BLaER1 treated with 17β-estradiol and CSF1 and Interleukin-3, amounts not matched to agents 10 nM and 100 nM (cell line): ENCODE data around the gene MSTN.

ENCODE experiments used
- H3K27ac ChIP-seq, 11 experiments: shearing (Covaris generic); formaldehyde crosslinking; 2 replicates each; pipeline ENCODE4 v1.8.1; 2022
- H3K27me3 ChIP-seq, 11 experiments: shearing (Covaris generic); formaldehyde crosslinking; 2 replicates each; pipeline ENCODE4 v1.8.1; 2022
- H3K36me3 ChIP-seq, 11 experiments: shearing (Covaris generic); formaldehyde crosslinking; 2 replicates each; pipeline ENCODE4 v1.8.1; 2022
- H3K4me1 ChIP-seq, 10 experiments: shearing (Covaris generic); formaldehyde crosslinking; 2 replicates each; pipeline ENCODE4 v1.8.1; 2022
- H3K4me2 ChIP-seq, 11 experiments: shearing (Covaris generic); formaldehyde crosslinking; 2 replicates each; pipeline ENCODE4 v1.8.1; 2022
- H3K4me3 ChIP-seq, 10 experiments: shearing (Covaris generic); formaldehyde crosslinking; 2 replicates each; pipeline ENCODE4 v1.8.1; 2022
- H3K9ac ChIP-seq, 11 experiments: shearing (Covaris generic); formaldehyde crosslinking; 2 replicates each; pipeline ENCODE4 v1.8.1; 2022
- H3K9me3 ChIP-seq, 11 experiments: shearing (Covaris generic); formaldehyde crosslinking; replicated peaks in 1 of 11; 2 replicates each; pipeline ENCODE4 v1.8.1; 2022
- H4K20me1 ChIP-seq, 11 experiments: shearing (Covaris generic); formaldehyde crosslinking; 2 replicates each; pipeline ENCODE4 v1.8.1; 2022
- Cebpa-rat ChIP-seq, 11 experiments: shearing (Covaris generic); IDR thresholded peaks; 2 replicates each; pipeline ENCODE4 v1.8.1; 2022

The MSTN gene

GRCh38 chr2:190062601-190063000, at the start of gene MSTN:
TSS of gene MSTN (minus strand) at chr2:190062729. CDS start at chr2:190062596, 133 bp downstream.
- Histone ChIP-seq H3K36me3 (no peaks in the 10 kb centered on the region), H3K4me1 (no peaks in the 10 kb centered on the region), H3K9ac (no peak within 1 kb of the TSS), H3K27ac (no peak within 1 kb of the TSS), H3K4me2 (no peak within 1 kb of the TSS), H3K9me3 (no peaks in the 10 kb centered on the region), H3K4me3 (no peak within 1 kb of the TSS), H3K27me3 (no peaks in the 10 kb centered on the region), H4K20me1 (no peaks in the 10 kb centered on the region)
- no peak for TF ChIP-seq Cebpa-rat (IDR thresholded peaks at IDR 0.05)

GRCh38 chr2:190111166-190111565, 48.6 kb upstream of the MSTN start:
- no peak overlapping the region for H3K9ac ChIP-seq
- H4K20me1 ChIP-seq = no peaks in the 10 kb centered on the region
- H3K4me1 ChIP-seq = no peaks in the 10 kb centered on the region
- no peaks in the 10 kb centered on the region for H3K36me3 ChIP-seq
- no peak for TF ChIP-seq Cebpa-rat (IDR thresholded peaks at IDR 0.05)
- no peak overlapping the region for H3K27ac ChIP-seq
- H3K4me3 ChIP-seq = no peak overlapping the region
- no peaks in the 10 kb centered on the region for H3K9me3 ChIP-seq
- no peak overlapping the region for H3K4me2 ChIP-seq
- H3K27me3 ChIP-seq = no peaks in the 10 kb centered on the region

- Histone ChIP-seq H3K27ac (no peak overlapping the region), H3K9me3 (no peaks in the 10 kb centered on the region), H3K27me3 (no peaks in the 10 kb centered on the region), H3K4me3 (no peak overlapping the region), H3K9ac (no peak overlapping the region), H4K20me1 (no peaks in the 10 kb centered on the region), H3K4me1 (no peaks in the 10 kb centered on the region), H3K4me2 (no peak overlapping the region), H3K36me3 (no peaks in the 10 kb centered on the region)
- no peak for TF ChIP-seq Cebpa-rat (IDR thresholded peaks at IDR 0.05)
Observed at GRCh38 chr2:190110699-190111098, 48.2 kb upstream of the MSTN start.

- no peak for TF ChIP-seq Cebpa-rat (IDR thresholded peaks at IDR 0.05)
- H4K20me1 ChIP-seq = no peaks in the 10 kb centered on the region
Observed at GRCh38 chr2:190110131-190110530, 47.6 kb upstream of the MSTN start.

GRCh38 chr2:190107409-190107808, 44.9 kb upstream of the MSTN start:
- Histone ChIP-seq H3K36me3 (no peaks in the 10 kb centered on the region), H3K9ac (no peak overlapping the region), H3K4me3 (no peak overlapping the region), H3K27ac (no peak overlapping the region), H3K9me3 (no peaks in the 10 kb centered on the region; a peak in 1 of 22 replicates), H3K4me1 (peaks cover 0 to 13% (median 0%) of the 10 kb centered on the region in 10 experiments; a peak in 5 of 20 replicates), H3K4me2 (no peak overlapping the region), H4K20me1 (no peaks in the 10 kb centered on the region), H3K27me3 (no peaks in the 10 kb centered on the region)
- TF ChIP-seq Cebpa-rat (IDR thresholded peaks at IDR 0.05) = no peak

More at GRCh38 chr2:190110131-190110530, 47.6 kb upstream of the MSTN start:
- Histone ChIP-seq H3K36me3 (no peaks in the 10 kb centered on the region), H3K4me3 (no peak overlapping the region), H3K9me3 (no peaks in the 10 kb centered on the region), H3K27me3 (no peaks in the 10 kb centered on the region), H3K4me2 (no peak overlapping the region), H3K27ac (no peak overlapping the region), H3K9ac (no peak overlapping the region), H3K4me1 (no peaks in the 10 kb centered on the region)

- H4K20me1 ChIP-seq = no peaks in the 10 kb centered on the region
- no peak overlapping the region for H3K9ac ChIP-seq
- no peaks in the 10 kb centered on the region for H3K36me3 ChIP-seq
- peaks cover 0 to 13% (median 0%) of the 10 kb centered on the region in 10 experiments; a peak in 5 of 20 replicates for H3K4me1 ChIP-seq
- no peak overlapping the region for H3K4me3 ChIP-seq
- H3K27me3 ChIP-seq = no peaks in the 10 kb centered on the region
- no peak for TF ChIP-seq Cebpa-rat (IDR thresholded peaks at IDR 0.05)
- H3K27ac ChIP-seq = no peak overlapping the region
- peaks cover 0 to 4% (median 0%) of the 10 kb centered on the region in 11 experiments; a peak in 1 of 22 replicates for H3K9me3 ChIP-seq
- H3K4me2 ChIP-seq = no peak overlapping the region
Observed at GRCh38 chr2:190106783-190107182, 44.3 kb upstream of the MSTN start.

GRCh38 chr2:190105554-190105953, 43.0 kb upstream of the MSTN start:
- H3K4me1 ChIP-seq = peaks cover 0 to 13% (median 0%) of the 10 kb centered on the region in 10 experiments; a peak in 5 of 20 replicates

GRCh38 chr2:190103144-190103543, 40.6 kb upstream of the MSTN start:
- Histone ChIP-seq H3K4me1 (peaks cover 0 to 13% (median 0%) of the 10 kb centered on the region in 10 experiments; a peak in 5 of 20 replicates), H3K9ac (no peak overlapping the region), H3K9me3 (peaks cover 0 to 16% (median 6%) of the 10 kb centered on the region in 11 experiments; a peak in 10 of 22 replicates), H4K20me1 (no peaks in the 10 kb centered on the region), H3K36me3 (no peaks in the 10 kb centered on the region), H3K4me3 (no peak overlapping the region), H3K4me2 (peak overlapping the region in 2 of 11 experiments; percentile 18 to 34; a peak in 3 of 22 replicates), H3K27ac (no peak overlapping the region), H3K27me3 (no peaks in the 10 kb centered on the region)
- TF ChIP-seq Cebpa-rat (IDR thresholded peaks at IDR 0.05) = no peak

More at GRCh38 chr2:190105554-190105953, 43.0 kb upstream of the MSTN start:
- no peaks in the 10 kb centered on the region for H3K36me3 ChIP-seq
- H3K27me3 ChIP-seq = no peaks in the 10 kb centered on the region
- no peaks in the 10 kb centered on the region for H4K20me1 ChIP-seq
- TF ChIP-seq Cebpa-rat (IDR thresholded peaks at IDR 0.05) = no peak
- H3K4me3 ChIP-seq = no peak overlapping the region
- no peak overlapping the region for H3K9ac ChIP-seq
- H3K27ac ChIP-seq = no peak overlapping the region
- no peak overlapping the region for H3K4me2 ChIP-seq
- peaks cover 0 to 7% (median 0%) of the 10 kb centered on the region in 11 experiments; a peak in 2 of 22 replicates for H3K9me3 ChIP-seq

- Histone ChIP-seq H3K4me3 (no peak overlapping the region), H3K27me3 (no peaks in the 10 kb centered on the region), H3K9ac (no peak overlapping the region), H4K20me1 (no peaks in the 10 kb centered on the region), H3K36me3 (no peaks in the 10 kb centered on the region), H3K4me1 (peaks cover 0 to 13% (median 0%) of the 10 kb centered on the region in 10 experiments; a peak in 5 of 20 replicates), H3K9me3 (peaks cover 0 to 20% (median 6%) of the 10 kb centered on the region in 11 experiments; a peak in 10 of 22 replicates), H3K4me2 (no peak overlapping the region), H3K27ac (no peak overlapping the region)
- TF ChIP-seq Cebpa-rat (IDR thresholded peaks at IDR 0.05) = no peak
Observed at GRCh38 chr2:190099890-190100697, 37.6 kb upstream of the MSTN start.
